Measurements from ENCODE around the gene ZNF33B.

GRCh38 chr10:42648512-42648911, 10.1 kb upstream of the ZNF33B start:
- TF ChIP-seq CTCF (IDR thresholded peaks at IDR 0.05) = no peak
- no peak for TF ChIP-seq POLR2A (IDR thresholded peaks at IDR 0.05)

Data from uterus (tissue), 2 donors.